Measurements from ENCODE around the gene DPP8.

Gene DPP8

GRCh38 chr15:65450556-65450955 is 66.9 kb downstream of the DPP8 start:
- DNase-seq (ENCODE audit: low read depth, low spot score) = no peak
- no peak overlapping the region for H3K4me3 ChIP-seq (ENCODE audit: low read length)

DNA sequence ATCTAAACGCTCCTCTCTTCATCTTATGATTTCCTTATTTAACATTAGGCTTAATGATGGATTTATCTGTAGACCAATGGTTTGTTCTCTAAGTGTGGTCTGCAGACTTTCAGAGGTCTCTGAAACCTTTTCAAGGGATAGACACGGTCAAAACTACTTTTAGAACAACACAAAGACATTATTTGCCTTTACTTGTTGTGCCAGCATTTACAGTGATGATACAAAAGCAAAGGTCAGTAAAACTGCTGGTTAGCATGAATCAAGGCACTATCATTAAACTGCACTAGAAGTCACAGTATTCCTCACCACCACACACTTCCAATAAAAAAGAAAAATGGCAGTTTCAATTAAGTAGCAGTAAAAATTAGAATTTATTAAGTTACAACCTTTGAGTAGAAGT is 70.3 kb downstream of the DPP8 start:
- H3K4me3 ChIP-seq (ENCODE audit: low read length) = no peak overlapping the region
- DNase-seq (ENCODE audit: low read depth, low spot score) = no peak

- DNase-seq (ENCODE audit: low read depth, low spot score) = no peak
- no peak overlapping the region for H3K4me3 ChIP-seq (ENCODE audit: low read length)
Observed at GRCh38 chr15:65434201-65434600, 83.3 kb downstream of the DPP8 start.

DNA sequence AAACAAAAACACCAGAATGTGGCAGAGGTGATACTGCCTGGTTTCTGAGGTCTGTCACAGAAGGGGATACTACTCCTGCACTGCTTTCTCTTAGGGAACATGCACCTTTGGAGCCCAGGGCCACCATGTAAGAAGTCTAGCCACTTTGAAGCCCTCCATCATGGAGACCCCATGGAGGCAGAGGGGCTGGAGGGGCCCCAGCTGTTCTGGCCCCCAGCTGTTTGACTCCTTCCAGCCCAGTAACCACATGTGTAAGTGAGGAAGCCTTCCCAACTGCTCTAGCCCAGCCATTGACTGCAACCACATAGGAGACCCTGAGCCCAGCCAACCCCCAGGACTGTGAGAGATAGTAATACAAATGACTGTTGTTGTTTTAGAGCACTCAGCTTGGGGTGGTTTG is 85.8 kb downstream of the DPP8 start:
- DNase-seq (ENCODE audit: low read depth, low spot score) = no peak
- H3K4me3 ChIP-seq (ENCODE audit: low read length) = no peak overlapping the region

GRCh38 chr15:65426216-65426853 is 91.2 kb downstream of the DPP8 start:
- no peak for DNase-seq (ENCODE audit: low read depth, low spot score)
- H3K4me3 ChIP-seq (ENCODE audit: low read length) = no peak overlapping the region

DNA sequence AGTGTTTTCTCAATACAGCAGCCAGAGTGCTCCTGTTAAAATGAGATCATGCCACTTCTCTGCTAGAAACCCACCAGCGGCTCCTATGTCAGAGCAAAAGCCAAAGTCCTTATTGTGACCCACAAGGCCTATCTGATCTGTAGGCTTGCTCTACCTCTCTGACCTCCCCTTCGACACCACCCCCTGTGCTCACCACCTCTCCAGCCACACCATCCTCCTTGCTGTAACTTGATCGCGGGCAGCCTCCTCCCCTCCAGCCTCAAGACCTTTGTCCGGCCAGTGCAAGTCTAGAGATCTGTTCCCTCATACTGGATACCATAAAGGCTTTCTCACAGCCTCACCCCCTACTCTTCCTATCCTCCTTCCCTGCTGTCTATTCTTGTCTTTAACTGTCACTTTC is 92.8 kb downstream of the DPP8 start:
- no peak for DNase-seq (ENCODE audit: low read depth, low spot score)
- H3K4me3 ChIP-seq (ENCODE audit: low read length) = no peak overlapping the region

GRCh38 chr15:65423976-65424679 is 93.4 kb downstream of the DPP8 start:
- no peak overlapping the region for H3K4me3 ChIP-seq (ENCODE audit: low read length)
- DNase-seq (ENCODE audit: low read depth, low spot score) = peak; percentile 8

DNA sequence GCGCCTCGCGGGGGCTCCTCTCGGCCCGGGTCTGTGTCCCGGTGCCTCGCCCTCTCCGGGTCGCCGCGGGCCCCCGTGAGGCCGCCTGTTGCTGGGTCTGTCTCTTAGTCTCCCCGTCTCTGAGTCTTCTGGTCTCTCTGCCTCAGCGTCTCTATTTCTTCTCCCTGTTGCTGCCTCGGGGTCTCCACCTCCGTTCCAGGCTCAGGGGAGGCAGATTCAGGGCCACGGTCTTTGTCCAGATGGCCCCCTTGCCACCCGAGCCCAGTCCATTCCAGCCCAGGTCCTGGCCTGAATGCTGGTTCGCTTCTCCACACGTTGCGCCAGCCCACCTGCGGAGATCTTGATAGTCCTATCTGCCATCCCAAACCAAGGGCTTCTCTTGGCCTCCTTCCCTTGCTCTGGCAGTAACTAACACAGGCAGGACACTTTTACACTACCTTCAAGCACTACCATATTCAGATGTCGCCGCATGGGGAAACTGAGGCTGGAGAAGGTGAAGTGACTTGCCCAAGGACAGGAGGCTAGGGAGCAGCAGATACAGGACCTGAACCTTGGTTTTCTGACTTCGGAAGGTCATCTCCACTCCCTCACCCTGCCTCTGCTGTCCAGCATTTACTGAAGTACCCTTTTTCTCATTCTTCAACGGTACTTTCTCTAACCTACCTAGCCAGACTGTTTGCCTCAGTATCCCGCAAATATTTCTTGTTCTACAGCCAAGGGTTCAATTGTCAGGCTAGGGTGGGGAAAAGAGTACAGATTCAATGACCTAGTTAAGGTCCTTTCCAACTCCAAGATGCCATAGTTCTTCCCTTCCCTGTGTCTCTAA is 94.1 kb downstream of the DPP8 start:
- DNase-seq (ENCODE audit: low read depth, low spot score) = no peak
- H3K4me3 ChIP-seq (ENCODE audit: low read length) = no peak overlapping the region

DNA sequence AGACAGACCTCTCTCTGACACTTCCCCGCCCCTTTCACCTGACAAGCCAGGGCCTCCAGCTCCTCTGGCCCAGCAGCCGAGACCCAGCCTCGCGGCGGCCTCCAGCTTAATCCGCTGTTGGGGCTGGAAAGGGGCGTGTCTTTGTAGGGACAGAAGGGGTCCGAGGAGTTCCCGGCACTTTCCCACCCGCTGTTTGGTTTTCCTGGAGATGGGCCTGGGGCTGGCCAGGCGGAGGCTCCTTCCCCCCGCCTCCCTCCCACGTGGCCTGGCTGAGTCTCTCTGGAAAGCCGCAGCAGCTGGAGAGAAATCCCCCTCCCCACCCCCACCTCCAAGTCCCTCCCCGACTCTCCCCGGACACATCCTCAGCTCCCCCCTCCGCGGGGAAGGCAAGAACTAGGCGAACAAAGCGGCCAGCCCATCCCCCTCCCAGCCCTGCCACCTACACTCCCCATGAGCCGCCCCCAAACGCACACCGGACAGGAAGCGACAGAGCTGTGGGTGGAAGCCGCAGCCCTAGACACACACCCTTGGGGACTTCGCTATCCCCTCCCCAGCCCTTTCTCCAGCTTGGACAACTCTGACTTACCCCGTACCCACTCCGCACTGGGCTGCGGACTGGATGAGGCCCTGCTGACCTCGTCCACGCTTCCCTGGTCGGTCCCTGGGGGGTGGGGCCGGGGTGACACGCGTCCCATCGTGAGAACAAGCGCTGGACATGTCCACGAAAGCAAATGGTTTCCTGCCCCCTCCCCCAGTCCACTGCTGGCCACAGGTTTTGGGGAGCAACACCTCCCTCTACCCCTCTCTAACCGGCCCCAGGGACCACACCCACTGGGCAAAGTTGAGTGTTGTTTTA is 95.9 kb downstream of the DPP8 start:
- H3K4me3 ChIP-seq (ENCODE audit: low read length) = no peak overlapping the region
- DNase-seq (ENCODE audit: low read depth, low spot score) = no peak

DNA sequence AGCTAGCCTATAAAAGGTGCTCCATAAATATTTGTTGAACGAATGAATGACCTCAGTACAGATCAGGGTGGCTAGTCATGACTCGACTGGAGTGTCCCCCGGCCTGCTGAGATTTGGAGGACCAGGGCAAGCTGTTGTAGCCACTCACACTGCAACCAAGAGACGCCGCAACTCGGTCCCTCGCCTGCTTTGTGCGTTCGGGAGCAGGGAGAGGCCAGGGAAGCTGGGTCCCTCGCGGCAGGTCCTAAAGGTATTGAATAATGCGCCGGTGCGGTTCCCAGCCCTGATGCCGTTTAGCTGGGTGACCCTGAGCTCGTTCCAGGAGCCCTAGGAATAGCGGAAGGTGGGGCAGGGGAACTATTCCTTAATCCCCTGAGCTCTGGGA is 96.5 kb downstream of the DPP8 start:
- DNase-seq (ENCODE audit: low read depth, low spot score) = no peak
- H3K4me3 ChIP-seq (ENCODE audit: low read length) = no peak overlapping the region

DNA sequence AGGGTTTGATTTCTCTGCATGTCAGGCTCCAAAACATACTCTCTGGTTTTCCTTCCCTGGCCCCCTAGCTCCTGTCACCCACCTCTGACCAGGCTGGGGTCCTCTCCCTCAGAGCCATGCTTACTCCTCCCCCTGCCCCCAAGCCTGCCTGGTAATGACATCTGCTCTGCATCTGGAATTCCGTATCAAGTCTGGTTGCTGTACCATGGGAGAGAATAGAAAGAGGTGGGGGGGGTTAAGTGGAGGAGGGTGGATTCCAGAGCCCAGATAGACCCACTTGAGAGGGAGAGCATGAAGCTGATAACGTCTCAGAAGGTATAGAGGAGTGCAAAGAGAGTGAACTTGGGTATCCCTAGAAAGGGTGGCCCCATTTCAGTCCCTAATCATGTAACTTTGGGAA is 98.9 kb downstream of the DPP8 start:
- H3K4me3 ChIP-seq (ENCODE audit: low read length) = no peak overlapping the region
- DNase-seq (ENCODE audit: low read depth, low spot score) = no peak

- no peak for DNase-seq (ENCODE audit: low read depth, low spot score)
- H3K4me3 ChIP-seq (ENCODE audit: low read length) = no peak overlapping the region
Observed at GRCh38 chr15:65416845-65417416, 100.6 kb downstream of the DPP8 start.

GRCh38 chr15:65414841-65415621 is 102.5 kb downstream of the DPP8 start:
- H3K4me3 ChIP-seq (ENCODE audit: low read length) = no peak overlapping the region
- no peak for DNase-seq (ENCODE audit: low read depth, low spot score)

DNA sequence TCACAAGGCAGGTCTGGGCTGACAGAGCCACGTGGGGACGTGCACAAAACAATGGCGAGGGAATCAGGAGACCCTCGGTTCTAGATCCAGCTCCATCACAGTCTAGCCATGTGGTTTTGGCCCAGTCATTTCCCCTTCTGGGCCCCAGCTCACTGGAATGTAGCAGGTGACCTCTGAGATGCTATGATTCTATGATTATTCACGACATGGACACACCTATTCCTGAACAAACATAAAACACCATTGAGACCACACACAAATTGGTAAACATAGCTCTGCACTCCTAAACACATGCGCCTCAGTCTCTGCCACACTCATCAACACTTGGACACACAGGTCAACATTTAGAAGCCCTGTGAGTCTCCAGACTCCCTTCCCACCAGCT is 103.7 kb downstream of the DPP8 start:
- no peak for DNase-seq (ENCODE audit: low read depth, low spot score)
- H3K4me3 ChIP-seq (ENCODE audit: low read length) = no peak overlapping the region

DNA sequence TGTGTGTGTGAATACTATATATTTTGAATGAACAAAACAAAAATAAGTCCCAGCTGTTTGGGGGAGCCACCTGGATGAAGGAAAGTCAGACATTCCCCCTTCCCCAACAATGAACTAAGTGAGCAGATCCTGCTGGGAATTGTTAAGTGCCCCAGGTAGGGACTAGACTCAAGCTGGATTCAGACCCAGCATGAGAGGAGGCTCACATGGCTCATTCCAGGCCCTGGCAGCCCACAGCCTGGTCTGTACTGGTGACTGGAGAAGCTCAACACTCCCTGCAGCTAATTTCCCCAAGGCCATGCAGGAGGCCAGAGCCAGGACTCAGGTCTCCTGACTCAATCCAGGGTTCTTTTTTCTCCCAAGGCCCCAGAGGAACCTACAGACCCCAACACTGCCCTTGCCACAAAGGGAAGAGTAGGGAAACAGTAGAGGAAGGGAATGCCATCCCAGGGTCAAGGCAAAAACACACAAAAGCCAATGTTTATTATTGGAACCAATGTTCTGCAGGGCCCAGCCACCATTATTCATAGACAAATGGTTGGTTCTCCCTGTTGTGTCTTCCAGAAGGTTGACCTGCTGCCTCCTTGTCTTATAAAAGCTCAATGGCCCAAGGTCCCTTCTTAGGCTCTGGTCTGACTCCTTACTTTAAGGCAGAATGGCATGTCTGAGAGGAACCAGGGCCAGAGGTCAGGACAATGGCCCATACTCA is 104.3 kb downstream of the DPP8 start:
- DNase-seq (ENCODE audit: low read depth, low spot score) = no peak
- no peak overlapping the region for H3K4me3 ChIP-seq (ENCODE audit: low read length)

GRCh38 chr15:65412556-65412955 is 104.9 kb downstream of the DPP8 start:
- DNase-seq (ENCODE audit: low read depth, low spot score) = no peak
- no peak overlapping the region for H3K4me3 ChIP-seq (ENCODE audit: low read length)

GRCh38 chr15:65411465-65412071 is 105.9 kb downstream of the DPP8 start:
- H3K4me3 ChIP-seq (ENCODE audit: low read length) = no peak overlapping the region
- DNase-seq (ENCODE audit: low read depth, low spot score) = no peak
